ENCODE results near the gene EXOC2. TPM values are rescaled to one million over a fixed set of nuclear protein-coding genes. Genes with fewer than 3 reads are reported as not detected.

The EXOC2 gene
- total RNA-seq, 2 donors from 2014 or later: 28.1 to 35.0 TPM

DNA sequence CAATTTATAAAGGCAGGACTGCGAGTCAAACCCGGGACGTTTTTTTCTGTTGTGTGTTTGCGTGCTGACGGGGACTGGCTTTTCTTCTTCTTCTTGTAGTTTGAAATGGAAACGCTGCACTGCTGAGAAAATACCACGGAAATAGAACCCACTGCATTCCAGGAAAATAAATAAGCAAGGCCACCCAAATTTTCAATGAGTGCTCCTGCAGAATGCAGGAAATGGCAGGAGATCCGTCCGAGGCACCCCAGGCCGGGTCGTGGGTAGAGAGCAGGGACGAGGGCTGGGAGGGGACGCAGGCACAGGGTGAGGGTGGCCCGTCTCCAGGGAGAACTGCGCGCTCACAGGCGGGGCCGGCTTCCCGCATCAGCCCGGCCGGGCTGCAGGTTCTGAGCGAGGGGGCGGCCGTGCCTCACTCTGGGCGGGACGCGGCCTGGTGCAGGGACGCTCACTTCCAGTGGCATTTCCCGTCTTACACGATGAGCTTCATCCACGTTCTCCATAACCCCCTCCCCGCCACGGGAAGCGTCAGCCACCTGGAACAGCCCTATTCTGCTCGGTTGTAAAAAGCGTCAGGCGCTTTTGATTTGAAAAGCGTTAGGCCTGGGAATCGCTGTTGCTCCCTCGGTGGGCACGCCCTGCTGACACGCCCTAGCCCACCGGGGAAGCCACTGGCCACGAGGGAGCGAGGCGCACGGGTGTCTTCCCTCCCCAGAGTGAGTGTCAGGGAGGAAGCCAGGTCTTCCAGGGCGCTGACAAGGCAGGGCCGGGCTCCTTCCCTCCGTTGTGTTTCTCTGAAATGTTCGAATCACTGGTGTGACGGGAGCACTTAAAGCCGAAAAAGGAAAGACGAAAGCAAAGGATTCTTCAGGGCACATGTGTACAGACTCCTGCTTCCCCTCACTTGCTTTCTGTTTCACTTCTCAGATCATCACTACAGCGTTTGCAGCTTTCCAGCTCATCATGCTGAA lies 17.9 kb upstream of the EXOC2 start:
- peak; percentile 83 for DNase-seq
- Histone ChIP-seq H3K4me1 (ENCODE audit: control insufficient read depth, insufficient read depth, low read length) (peaks cover 4% of the 10 kb centered on the region), H3K9me3 (ENCODE audit: control insufficient read depth, low read length) (no peaks in the 10 kb centered on the region), H3K27ac (ENCODE audit: low read depth, low read length) (no peak overlapping the region), H3K36me3 (ENCODE audit: control insufficient read depth, insufficient read depth, low read length) (no peaks in the 10 kb centered on the region), H3K4me3 (ENCODE audit: low read length) (peak overlapping the region; percentile 43), H3K9ac (ENCODE audit: extremely low read depth, low read length, poor library complexity, severe bottlenecking) (no peak overlapping the region), H3K27me3 (ENCODE audit: control insufficient read depth, insufficient read depth, low read length, poor library complexity, severe bottlenecking) (peaks cover 23% of the 10 kb centered on the region)
- TF ChIP-seq, protein P1, sequence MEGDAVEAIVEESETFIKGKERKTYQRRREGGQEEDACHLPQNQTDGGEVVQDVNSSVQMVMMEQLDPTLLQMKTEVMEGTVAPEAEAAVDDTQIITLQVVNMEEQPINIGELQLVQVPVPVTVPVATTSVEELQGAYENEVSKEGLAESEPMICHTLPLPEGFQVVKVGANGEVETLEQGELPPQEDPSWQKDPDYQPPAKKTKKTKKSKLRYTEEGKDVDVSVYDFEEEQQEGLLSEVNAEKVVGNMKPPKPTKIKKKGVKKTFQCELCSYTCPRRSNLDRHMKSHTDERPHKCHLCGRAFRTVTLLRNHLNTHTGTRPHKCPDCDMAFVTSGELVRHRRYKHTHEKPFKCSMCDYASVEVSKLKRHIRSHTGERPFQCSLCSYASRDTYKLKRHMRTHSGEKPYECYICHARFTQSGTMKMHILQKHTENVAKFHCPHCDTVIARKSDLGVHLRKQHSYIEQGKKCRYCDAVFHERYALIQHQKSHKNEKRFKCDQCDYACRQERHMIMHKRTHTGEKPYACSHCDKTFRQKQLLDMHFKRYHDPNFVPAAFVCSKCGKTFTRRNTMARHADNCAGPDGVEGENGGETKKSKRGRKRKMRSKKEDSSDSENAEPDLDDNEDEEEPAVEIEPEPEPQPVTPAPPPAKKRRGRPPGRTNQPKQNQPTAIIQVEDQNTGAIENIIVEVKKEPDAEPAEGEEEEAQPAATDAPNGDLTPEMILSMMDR (conservative IDR thresholded peaks at IDR 0.05): no peak
- 16 to 17% methylated on average over 33 to 55 of the region's 55 CpGs for WGBS, 2 experiments (ENCODE audit: insufficient coverage in 1 of 2, insufficient read length in 1 of 2)
- peaks cover 26% of the 10 kb centered on the region for H3K27me3 Mint-ChIP-seq (ENCODE audit: insufficient read depth)
- no peaks in the 10 kb centered on the region for H3K36me3 Mint-ChIP-seq (ENCODE audit: low read depth)
- H3K27ac Mint-ChIP-seq: no peak overlapping the region
- no peaks in the 10 kb centered on the region for H3K9me3 Mint-ChIP-seq
- peaks cover 26% of the 10 kb centered on the region for H3K4me1 Mint-ChIP-seq
- peak overlapping the region; percentile 69 for H3K4me3 Mint-ChIP-seq

GRCh38 chr6:709471-710056 lies 16.6 kb upstream of the EXOC2 start:
- DNase-seq: no peak
- 90 to 92% methylated on average over 3 of the region's 3 CpGs for WGBS, 2 experiments (ENCODE audit: insufficient coverage in 1 of 2, insufficient read length in 1 of 2)
- H3K4me3 ChIP-seq (ENCODE audit: low read length): no peak overlapping the region

GRCh38 chr6:708237-708598 lies 15.3 kb upstream of the EXOC2 start:
- Histone ChIP-seq H3K9me3 (ENCODE audit: control insufficient read depth, low read length) (no peaks in the 10 kb centered on the region), H3K36me3 (ENCODE audit: control insufficient read depth, insufficient read depth, low read length) (no peaks in the 10 kb centered on the region), H3K27ac (ENCODE audit: low read depth, low read length) (no peak overlapping the region), H3K4me1 (ENCODE audit: control insufficient read depth, insufficient read depth, low read length) (peaks cover 4% of the 10 kb centered on the region), H3K27me3 (ENCODE audit: control insufficient read depth, insufficient read depth, low read length, poor library complexity, severe bottlenecking) (peaks cover 23% of the 10 kb centered on the region), H3K9ac (ENCODE audit: extremely low read depth, low read length, poor library complexity, severe bottlenecking) (no peak overlapping the region), H3K4me3 (ENCODE audit: low read length) (no peak overlapping the region)
- Mint-ChIP-seq H3K27me3 (ENCODE audit: insufficient read depth) (peaks cover 26% of the 10 kb centered on the region), H3K27ac (no peak overlapping the region), H3K4me3 (no peak overlapping the region), H3K9me3 (no peaks in the 10 kb centered on the region), H3K4me1 (peaks cover 26% of the 10 kb centered on the region), H3K36me3 (ENCODE audit: low read depth) (no peaks in the 10 kb centered on the region)
- 52 to 70% methylated on average over 3 to 5 of the region's 6 CpGs for WGBS, 2 experiments (ENCODE audit: insufficient coverage in 1 of 2, insufficient read length in 1 of 2)
- TF ChIP-seq, protein P1 (conservative IDR thresholded peaks at IDR 0.05): no peak
- no peak for DNase-seq

More at GRCh38 chr6:709471-710056, 16.6 kb upstream of the EXOC2 start:
- Histone ChIP-seq H3K9me3 (ENCODE audit: control insufficient read depth, low read length) (no peaks in the 10 kb centered on the region), H3K27me3 (ENCODE audit: control insufficient read depth, insufficient read depth, low read length, poor library complexity, severe bottlenecking) (peaks cover 23% of the 10 kb centered on the region), H3K27ac (ENCODE audit: low read depth, low read length) (no peak overlapping the region), H3K9ac (ENCODE audit: extremely low read depth, low read length, poor library complexity, severe bottlenecking) (no peak overlapping the region), H3K4me1 (ENCODE audit: control insufficient read depth, insufficient read depth, low read length) (peaks cover 4% of the 10 kb centered on the region), H3K36me3 (ENCODE audit: control insufficient read depth, insufficient read depth, low read length) (no peaks in the 10 kb centered on the region)
- no peak overlapping the region for H3K4me3 Mint-ChIP-seq
- H3K27me3 Mint-ChIP-seq (ENCODE audit: insufficient read depth): peaks cover 26% of the 10 kb centered on the region
- no peak overlapping the region for H3K27ac Mint-ChIP-seq
- no peaks in the 10 kb centered on the region for H3K9me3 Mint-ChIP-seq
- H3K36me3 Mint-ChIP-seq (ENCODE audit: low read depth): no peaks in the 10 kb centered on the region
- TF ChIP-seq, protein P1 (conservative IDR thresholded peaks at IDR 0.05): no peak
- peaks cover 26% of the 10 kb centered on the region for H3K4me1 Mint-ChIP-seq

Measured in endodermal cell (in vitro differentiated cells).